ENCODE data around the gene FRS3.
"Not testable (repeated sequence)": the region's sequence is repeated elsewhere in the genome, so short reads cannot be mapped to it uniquely, and the experiment has no call there.

Gene FRS3

DNA sequence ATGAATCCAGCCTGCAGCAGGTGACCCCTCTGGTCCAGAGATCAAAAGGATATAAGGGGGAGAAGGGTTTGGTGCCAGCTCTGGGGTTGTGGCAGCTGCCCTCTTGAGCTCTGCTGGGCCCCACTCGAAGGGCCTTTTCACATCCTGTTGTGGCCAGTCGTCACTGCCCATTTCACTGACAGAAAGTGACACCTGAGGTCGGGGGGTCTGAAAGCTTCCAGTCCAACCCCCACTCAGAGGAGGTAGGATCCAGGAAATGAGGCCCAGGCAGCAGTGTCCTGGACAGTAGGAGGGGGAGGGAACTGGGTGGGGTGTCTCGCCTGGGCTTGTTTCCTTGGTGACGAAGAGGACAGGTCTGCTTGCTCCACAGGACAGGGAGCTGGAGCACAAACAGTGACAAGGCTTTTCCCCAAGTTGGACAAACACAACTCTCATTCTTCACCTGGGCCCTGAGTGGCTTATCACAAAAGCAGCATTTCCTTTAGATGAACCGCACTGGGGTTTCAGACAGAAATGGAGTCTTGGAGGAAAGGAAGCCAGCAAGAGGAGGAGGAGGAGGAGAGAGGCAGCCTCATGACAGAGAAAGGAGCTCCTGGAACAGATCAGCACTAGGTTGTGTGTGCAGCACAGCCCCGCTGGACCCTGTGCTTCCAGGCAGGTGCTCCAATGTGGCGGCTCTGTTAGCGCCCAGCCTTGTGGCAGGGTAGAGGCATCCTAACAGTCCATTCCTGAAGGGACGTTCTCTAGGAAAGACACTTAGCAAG is 11.0 kb downstream of the FRS3 start:
- TF ChIP-seq POLR2A (IDR thresholded peaks at IDR 0.05; ENCODE audit: low read length), result no peak
- TF ChIP-seq GATA1 (IDR thresholded peaks at IDR 0.05; ENCODE audit: low read depth, low read length), result no peak
- DNase-seq, result peak; percentile 46 to 53

- TF ChIP-seq GATA1 (IDR thresholded peaks at IDR 0.05; ENCODE audit: low read depth, low read length) (no peak), POLR2A (IDR thresholded peaks at IDR 0.05; ENCODE audit: low read length) (no peak)
- peak; percentile 92 to 95 for DNase-seq
Measured at GRCh38 chr6:41767112-41767833, 12.4 kb downstream of the FRS3 start.

DNA sequence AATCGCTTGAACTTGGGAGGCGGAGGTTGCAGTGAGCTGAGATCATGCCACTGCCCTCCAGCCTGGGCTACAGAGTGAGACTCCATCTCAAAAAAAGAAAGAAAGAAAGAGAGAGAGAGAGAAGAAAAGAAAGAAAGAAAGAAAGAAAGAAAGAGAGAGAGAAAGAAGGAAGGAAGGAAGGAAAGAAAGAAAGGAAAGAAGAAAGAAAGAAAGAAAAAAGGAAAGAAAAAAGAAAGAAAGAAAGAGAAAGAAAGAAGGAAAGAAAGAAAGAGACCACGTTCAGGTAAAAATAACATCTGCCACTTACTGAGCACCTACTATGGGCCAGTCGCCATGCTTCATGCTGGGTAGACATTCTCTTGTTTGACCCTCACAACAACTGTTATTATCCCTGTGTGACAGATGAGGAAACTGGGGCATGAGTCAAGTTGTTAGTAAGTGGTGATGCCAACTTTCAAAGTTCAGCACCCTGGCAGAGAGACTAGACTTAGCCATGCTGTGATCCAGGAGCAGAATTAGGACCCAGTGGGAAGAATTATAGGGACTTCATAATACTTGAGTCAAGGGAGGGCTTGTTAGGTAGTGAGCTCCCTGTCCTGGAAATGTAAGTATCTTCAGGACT is 13.5 kb downstream of the FRS3 start:
- not testable (repeated sequence) for DNase-seq

DNA sequence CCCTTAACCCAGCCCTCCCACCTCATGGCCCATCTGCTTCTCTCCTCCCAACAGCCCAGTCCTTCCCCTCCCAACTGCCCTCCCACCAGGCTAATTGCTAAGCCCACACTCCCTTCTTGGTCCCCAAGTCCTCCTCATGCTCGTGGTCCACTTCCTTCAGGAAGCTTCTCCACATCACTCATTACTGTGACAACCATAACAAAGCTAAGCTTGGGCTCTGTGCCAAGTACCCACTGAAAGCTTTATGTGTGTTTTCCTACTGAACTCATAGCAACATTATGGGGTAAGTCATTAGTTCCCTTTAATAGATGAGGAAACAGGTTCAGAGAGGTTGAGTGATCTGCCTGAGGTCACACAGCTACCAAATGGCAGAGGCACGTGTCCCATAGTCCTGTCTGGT is 16.2 kb downstream of the FRS3 start:
- no peak for DNase-seq

GRCh38 chr6:41759905-41760579 is 19.7 kb downstream of the FRS3 start:
- DNase-seq, result no peak
- TF ChIP-seq POLR2A (IDR thresholded peaks at IDR 0.05; ENCODE audit: low read length) (no peak), GATA1 (IDR thresholded peaks at IDR 0.05; ENCODE audit: low read depth, low read length) (no peak)

More for the DNA sequence above, 16.2 kb downstream of the FRS3 start:
- no peak for TF ChIP-seq POLR2A (IDR thresholded peaks at IDR 0.05; ENCODE audit: low read length)
- no peak for TF ChIP-seq GATA1 (IDR thresholded peaks at IDR 0.05; ENCODE audit: low read depth, low read length)

DNA sequence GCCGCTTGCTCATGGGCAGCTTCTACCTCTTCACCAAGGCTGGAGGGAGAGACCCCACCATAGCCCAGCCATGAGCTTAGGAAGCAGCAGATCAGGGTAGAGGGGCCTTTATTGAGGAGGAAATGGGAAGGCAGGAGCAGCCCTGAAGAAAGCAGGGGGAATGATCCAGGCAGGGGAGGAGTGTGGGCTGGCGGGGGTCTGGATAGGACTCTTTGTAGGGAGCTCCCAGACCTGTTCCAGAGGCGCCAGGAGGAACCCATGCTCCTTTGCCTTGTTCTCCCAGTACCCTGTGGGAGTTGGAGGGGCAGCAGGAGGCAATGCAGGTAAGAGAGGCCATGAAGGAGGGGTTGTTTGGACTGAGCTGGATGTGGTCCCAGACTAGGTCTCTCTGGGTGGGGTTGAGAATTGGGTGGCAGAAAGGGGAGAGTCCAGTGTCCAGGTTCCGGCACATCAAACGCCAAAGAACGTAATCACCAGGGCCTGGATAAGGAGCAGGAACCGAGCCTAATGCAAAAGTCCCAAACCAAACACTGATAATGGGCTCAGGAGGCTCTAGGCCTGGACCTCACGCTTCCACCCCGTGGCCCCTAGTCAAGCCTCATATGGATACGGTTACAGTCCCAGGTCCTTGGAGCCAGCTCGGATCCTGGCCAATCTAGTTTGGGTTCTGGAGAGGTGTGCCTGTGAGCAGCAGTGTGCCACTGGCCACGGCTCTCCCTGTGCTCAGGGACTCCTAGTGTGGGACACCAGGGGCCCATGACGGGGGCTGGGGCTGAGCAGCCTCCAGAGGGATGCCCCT is 20.4 kb downstream of the FRS3 start:
- DNase-seq, result no peak
- TF ChIP-seq POLR2A (IDR thresholded peaks at IDR 0.05; ENCODE audit: low read length), result no peak
- TF ChIP-seq GATA1 (IDR thresholded peaks at IDR 0.05; ENCODE audit: low read depth, low read length), result no peak

- DNase-seq, result no peak
- no peak for TF ChIP-seq GATA1 (IDR thresholded peaks at IDR 0.05; ENCODE audit: low read depth, low read length)
- TF ChIP-seq POLR2A (IDR thresholded peaks at IDR 0.05; ENCODE audit: low read length), result no peak
Measured at GRCh38 chr6:41758641-41759035, 21.1 kb downstream of the FRS3 start.

DNA sequence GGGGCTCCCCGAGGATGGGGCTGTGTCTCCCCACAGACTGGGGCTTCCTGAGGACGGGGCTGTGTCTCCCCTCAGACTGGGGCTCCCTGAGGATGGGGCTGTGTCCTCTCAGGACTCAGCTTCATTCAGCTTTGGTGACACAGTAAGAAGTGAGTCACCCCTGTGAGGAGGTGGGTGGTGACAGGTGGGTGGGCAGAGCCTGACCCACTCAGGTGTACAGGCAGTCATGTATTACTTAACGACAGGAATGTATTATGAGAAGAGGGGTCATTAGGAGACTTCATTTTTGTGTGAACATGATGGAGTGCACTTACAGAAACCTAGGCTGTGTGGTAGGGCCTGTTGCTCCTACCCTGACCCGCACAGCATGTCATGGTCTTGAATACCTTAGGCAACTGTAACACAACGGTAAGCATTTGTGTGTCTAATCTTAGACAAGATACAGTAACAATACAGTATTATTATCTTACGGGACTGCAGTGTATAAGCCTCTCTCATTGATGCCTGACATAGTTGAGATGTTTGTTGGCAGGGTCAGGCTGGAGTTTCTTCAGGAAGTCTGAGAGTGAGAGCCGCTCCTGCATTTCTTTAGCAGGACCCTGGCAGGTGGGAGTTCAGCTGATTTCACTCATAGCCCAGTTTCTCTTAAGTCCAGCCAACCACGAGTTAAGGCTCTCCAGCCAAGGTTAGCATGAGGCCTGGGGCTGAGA is 21.6 kb downstream of the FRS3 start:
- DNase-seq, result no peak
- TF ChIP-seq POLR2A (IDR thresholded peaks at IDR 0.05; ENCODE audit: low read length) (no peak), GATA1 (IDR thresholded peaks at IDR 0.05; ENCODE audit: low read depth, low read length) (no peak)

DNA sequence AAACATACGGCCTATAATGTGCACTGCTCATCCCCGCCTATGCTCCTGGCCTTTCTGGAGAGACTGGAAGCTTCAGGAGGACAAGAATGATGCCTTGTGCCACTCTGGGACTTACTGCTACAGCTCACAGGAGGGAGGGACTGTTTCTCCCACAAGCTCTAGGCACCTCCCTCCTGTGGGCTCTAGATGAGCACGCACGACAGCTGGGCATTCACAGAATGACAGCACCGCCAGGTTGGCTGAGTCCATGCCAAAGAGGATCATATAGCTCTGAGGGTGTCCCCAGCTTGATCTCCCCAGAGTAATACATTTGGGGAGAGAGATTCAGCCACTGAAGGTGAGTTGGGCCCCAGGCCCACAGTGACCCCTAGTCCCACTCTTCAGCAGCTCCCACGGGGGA is 22.4 kb downstream of the FRS3 start:
- DNase-seq, result no peak
- TF ChIP-seq GATA1 (IDR thresholded peaks at IDR 0.05; ENCODE audit: low read depth, low read length) (no peak), POLR2A (IDR thresholded peaks at IDR 0.05; ENCODE audit: low read length) (no peak)

DNA sequence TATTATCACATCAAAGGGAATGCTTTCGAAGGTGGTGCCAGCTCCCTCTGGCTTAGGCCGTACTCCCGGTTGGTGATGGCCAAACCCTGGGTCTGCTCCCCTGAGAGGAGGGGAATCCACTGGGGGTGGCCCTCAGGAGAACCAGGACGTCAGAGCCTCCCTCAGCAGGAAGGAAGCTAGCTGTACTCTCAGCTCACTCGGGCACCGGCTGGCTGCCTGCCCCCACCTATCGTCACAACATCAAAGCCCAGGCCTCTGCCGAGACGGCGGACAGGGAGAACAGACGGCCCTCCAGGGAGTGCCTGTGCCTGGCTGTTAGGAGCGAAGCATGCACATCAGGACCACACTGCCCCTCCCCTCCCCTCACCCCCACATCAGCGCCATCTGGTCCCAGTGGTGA is 23.3 kb downstream of the FRS3 start:
- no peak for DNase-seq
- TF ChIP-seq GATA1 (IDR thresholded peaks at IDR 0.05; ENCODE audit: low read depth, low read length) (no peak), POLR2A (IDR thresholded peaks at IDR 0.05; ENCODE audit: low read length) (no peak)

- DNase-seq, result no peak
- TF ChIP-seq POLR2A (IDR thresholded peaks at IDR 0.05; ENCODE audit: low read length) (no peak), GATA1 (IDR thresholded peaks at IDR 0.05; ENCODE audit: low read depth, low read length) (no peak)
Measured at GRCh38 chr6:41755895-41756294, 23.8 kb downstream of the FRS3 start.

DNA sequence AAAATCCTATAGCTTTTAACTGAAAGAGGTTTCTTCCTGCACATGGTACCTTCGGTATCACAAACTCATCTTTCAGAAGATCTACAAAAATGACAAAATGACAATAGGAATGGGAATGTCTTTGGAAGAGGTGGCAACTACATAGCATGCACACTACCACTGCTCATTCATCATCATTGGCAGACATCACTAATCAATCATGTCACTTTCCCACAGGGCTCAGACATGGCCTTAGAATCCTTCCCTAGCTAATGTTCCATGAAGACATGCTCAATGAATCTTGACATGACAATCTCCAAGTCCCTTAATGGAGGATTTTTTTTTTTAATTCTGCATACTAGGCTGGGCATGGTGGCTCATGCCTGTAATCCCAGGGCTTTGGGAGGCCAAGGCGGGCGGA is 29.3 kb downstream of the FRS3 start:
- TF ChIP-seq GATA1 (IDR thresholded peaks at IDR 0.05; ENCODE audit: low read depth, low read length) (no peak), POLR2A (IDR thresholded peaks at IDR 0.05; ENCODE audit: low read length) (no peak)
- DNase-seq, result no peak

- no peak for TF ChIP-seq POLR2A (IDR thresholded peaks at IDR 0.05; ENCODE audit: low read length)
- DNase-seq, result no peak
Measured at GRCh38 chr6:41748542-41748941, 31.2 kb downstream of the FRS3 start.
